GM04503 (cell line): ENCODE data around the gene FAM168B.
"Not testable (repeated sequence)": the region's sequence is repeated elsewhere in the genome, so short reads cannot be mapped to it uniquely, and the experiment has no call there.

ENCODE experiments used
- DNase-seq: peaks from one replicate; pipeline ENCODE4 v3.0.0-alpha.2; 2012; ENCODE audit warnings: low read depth

FAM168B gene

DNA sequence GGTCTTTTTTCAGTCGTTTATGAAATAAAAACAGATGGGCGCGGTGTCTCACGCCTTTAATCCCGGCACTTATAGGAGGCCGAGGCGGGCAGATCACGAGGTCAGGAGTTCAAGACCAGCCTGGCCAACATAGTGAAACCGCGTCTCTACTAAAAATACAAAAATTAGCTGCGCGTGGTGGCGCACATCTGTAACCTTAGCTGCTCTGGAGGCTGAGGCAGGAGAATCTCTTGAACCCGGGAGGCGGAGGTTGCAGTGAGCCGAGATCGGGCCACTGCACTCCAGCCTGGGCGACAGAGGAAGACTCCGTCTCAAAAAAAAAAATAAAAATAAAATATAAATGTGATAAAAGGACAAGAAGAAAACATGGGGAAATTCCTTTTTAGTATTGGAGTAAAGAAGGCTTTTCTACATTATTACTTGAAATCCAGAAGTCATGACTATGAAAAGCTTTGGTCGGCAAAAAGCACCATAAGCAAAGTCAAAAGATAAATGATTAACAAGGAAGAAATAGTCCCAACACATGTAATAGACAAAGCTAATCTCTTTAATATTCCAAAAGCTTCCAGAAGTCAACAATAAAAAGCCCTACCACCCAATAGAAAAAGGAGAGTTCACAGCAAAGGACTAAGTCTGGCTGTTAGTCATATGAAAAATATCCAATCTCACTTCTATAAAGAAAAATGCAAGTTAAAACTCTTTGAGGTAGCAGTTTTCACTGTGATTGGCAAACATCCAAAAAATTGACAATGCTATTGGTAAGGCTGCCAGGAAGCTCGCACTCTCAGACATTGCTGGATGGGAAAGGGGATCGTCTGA is 1.4 kb upstream of the FAM168B start:
- DNase-seq: no peak

DNA sequence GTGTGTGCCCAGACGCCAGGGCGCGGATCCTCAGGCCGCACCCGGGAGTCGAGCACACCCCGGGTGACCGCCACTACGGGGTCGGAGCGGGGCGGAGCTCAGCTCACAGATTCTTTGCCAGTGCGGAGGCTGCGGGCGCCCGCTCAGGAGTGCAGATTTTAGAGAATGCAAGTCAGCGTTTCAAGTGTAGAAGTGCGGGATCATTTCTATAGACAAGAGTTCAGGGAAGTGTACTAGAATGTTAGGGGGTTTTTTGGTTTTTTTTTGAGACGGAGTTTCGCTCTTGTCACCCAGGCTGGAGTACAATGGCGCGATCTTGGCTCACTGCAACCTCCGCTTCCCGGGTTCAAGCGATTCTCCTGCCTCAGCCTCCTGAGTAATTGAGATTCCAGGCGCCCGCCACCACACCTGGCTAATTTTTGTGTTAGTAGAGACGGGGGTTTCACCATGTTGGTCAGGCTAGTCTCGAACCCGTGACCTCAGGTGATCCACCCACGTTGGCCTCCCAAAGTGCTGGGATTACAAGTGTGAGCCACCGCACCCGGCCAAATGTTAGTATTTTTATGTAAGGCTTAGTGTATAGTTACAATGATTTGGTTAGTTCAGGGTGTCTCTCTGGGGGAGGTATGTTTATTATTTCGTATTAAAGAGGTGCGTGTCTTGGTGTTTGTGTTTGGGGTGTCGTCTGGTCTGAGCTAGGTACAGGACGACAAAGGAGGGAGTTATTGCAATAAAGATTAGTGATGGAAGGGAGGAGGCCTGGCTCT is 619 bp upstream of the FAM168B start:
- no peak for DNase-seq

DNA sequence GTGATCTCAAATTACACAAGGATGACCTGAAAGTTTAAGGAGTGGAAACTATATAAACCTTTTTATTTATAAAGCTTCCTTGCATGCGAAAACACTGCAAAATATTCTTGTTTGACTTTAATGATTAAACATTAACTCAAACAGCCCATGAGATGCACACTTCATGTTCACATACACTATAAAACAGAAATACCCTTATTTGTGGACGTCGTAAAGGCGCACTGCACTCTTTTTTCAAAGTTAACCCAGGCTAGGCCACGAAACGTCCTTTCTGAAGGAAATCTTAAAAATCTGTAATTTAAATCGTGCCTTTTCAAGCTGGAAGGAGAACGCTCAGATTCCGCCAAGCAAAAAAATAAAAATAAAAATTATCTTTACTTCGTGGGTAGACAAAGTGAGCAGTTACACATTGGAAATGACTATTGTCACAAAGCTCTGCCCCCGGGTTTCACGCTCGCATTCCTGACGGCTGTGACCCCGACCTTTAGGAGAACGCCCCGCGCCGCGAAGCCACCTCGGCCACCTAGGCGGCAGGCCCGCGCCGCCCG is 728 bp downstream of the FAM168B start:
- DNase-seq: no peak

DNA sequence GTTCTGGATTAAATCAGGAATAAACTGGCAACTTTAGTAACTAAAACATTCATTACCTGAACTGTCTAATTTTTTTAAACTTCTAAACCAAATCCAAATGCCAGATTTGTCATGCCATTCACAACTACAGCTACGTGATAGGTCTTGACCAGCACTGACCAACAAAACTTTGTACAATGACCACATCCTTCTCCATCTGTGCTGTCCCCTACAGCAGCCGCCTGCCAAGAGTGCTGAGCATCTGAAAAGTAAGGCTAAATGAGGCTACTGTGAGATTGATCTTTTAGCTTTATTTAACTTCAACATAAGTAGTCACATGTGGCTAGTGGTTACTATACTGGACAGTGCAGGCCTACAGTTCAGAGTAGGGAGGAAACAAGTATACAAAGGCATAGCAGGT is 7.6 kb downstream of the FAM168B start:
- no peak for DNase-seq

DNA sequence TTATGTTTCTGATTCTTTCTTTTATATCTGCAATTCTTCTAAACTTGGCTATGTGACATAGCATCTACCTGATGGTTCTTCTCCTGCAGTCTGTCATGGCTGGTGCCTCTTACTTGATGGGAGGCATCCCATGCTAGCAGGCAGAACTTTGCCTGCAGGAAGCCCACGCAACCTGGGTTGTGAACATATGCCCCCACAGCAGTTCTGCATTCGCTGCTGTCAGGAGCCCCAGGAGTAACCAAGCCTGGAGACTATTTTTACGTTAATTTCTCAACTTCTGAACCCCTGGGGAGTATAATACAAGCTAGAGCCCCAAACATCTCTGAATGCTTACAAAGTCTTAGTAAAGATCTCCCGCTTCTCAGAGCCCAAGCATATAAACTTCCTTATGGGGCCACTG is 12.1 kb downstream of the FAM168B start:
- no peak for DNase-seq

DNA sequence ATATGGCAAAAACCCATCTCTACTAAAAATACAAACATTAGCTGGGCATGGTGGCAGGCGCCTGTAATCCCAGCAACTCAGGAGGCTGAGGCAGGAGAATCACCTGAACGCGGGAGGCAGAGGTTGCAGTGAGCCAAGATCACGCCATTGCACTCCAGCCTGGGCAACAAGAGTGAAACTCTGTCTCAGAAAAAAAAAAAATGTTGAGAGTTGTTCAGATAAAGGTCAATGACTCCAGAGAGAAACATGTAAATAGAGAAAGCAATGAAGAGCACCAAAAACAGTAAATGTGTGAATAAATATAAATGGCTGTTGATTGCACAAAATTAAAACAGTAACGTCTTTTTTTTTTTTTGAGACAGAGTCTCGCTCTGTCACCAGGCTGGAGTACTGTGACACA is 13.3 kb downstream of the FAM168B start:
- not testable (repeated sequence) for DNase-seq

DNA sequence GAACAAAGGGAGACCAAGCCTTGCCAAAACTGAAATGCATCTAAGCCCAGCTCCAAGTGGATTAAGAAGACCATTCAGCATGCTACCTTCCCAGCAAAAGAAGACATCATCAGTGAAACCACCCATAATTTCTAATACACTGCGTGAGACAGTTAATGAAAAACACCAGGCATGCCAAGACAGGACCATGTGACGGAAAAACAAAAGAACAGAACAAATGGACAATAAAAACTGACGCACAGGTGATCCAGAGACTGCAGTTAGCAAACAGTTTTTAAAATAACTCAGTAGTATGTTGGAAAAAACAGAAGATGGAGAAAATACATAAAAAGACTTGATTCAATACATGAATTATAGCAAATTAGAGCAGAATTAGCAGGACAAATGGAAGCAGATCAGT is 15.3 kb downstream of the FAM168B start:
- no peak for DNase-seq

DNA sequence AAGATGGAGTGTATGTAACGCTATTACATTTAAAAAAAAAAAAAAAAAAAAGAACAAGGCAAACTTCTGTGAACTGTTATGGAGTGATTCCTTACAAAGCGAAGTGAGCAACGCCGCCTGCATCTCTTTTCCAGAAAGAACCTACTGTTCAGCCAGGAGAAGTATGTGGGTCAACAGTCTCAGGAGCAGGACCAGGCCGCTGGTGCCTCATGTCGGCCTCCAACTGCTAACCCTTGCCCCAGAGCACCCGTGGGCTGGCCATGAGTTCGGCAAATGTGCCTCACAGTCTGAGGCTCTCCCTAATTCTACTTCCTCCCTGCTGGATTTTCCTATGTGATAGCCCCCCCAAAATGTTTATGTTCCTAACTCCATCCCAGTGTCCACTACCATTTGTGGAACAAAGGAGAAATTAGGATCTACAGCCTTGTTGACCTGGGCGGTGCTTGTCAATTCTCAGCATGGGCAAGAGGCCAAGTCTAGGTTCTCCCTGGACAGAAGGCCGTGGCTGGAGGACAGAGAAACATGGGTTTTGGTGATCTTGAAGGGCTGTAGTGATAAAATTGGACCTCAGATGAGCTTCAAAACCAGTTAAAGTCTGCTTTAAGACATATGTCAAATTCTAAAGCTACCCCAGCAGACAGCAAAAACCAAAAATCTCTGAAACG is 15.9 kb downstream of the FAM168B start:
- no peak for DNase-seq

DNA sequence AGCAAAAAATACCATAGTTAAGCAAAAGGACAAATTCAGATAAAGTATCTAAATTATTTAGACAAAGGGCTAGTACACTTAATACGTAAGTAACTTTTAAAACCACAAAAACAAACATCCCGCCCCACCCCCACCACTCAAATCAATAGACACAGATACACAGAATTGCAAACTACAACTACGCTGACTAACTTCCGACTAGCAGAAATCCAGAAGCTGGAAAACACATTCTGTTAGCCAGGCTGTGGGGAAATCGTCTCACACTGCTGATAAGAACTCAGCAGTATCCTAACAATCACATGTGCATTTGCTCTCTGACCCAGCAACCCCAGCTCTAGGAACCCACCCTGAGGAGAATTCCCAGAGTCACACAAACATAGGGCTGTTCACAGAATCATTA is 16.6 kb downstream of the FAM168B start:
- DNase-seq: no peak

DNA sequence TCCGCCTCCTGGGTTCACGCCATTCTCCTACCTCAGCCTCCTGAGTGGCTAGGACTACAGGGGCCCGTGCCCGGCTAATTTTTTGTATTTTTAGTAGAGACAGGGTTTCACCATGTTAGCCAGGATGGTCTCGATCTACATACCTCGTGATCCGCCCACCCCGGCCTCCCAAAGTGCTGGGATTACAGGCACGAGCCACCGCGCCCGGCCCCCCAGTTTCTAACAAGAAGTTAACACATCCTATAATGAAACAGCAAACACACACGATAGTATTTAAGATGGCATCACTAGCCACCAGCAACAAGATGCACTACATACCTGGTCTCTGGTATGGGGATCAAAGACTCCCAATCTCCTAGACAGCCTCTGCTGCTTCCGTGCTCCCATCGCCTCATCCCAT is 17.7 kb downstream of the FAM168B start:
- not testable (repeated sequence) for DNase-seq

DNA sequence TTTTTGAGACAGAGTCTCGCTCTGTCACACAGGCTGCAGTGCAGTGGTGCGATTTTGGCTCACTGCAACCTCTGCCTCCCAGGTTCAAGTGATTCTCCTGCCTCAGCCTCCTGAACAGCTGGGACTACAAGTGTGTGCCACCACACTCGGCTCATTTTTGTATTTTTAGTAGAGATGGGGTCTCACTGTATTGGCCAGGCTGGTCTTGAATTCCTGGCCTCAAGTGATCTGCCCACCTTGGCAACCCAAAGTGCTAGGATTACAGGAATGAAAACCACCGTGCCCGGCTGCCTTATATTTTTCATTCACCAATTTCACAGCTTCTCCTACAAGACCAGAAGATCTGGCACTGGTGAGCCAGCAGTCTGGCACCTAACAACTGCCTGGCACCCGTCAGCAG is 25.1 kb downstream of the FAM168B start:
- not testable (repeated sequence) for DNase-seq

DNA sequence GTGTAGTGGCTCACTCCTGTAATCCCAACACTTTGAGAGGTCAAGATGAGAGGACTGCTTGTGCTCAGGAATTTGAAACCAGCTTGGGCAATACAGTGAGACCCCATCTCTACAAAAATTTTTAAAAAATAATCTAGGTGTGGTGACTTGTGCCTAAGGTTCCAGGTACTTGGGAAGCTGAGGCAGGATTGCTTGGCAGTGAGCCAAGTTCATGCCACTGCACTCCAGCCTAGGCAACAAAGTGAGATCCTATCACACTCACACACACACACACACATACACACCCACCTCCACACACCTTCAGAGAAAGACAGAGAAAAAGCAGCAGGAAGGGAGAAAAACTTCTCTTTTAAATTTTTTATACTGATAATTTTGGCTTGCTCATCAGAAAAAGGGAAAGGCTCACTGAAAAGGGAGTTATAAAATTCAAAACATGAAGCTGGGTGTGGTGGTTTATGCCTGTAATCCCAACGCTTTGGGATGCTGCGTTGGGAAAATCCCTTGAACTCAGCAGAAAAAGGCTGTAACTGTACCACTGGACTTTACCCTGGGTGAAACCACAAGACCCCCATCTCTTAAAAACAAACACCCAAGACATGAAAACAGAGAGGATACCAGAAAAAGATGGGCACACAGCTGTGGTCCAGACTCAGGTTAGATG is 25.7 kb downstream of the FAM168B start:
- no peak for DNase-seq

DNA sequence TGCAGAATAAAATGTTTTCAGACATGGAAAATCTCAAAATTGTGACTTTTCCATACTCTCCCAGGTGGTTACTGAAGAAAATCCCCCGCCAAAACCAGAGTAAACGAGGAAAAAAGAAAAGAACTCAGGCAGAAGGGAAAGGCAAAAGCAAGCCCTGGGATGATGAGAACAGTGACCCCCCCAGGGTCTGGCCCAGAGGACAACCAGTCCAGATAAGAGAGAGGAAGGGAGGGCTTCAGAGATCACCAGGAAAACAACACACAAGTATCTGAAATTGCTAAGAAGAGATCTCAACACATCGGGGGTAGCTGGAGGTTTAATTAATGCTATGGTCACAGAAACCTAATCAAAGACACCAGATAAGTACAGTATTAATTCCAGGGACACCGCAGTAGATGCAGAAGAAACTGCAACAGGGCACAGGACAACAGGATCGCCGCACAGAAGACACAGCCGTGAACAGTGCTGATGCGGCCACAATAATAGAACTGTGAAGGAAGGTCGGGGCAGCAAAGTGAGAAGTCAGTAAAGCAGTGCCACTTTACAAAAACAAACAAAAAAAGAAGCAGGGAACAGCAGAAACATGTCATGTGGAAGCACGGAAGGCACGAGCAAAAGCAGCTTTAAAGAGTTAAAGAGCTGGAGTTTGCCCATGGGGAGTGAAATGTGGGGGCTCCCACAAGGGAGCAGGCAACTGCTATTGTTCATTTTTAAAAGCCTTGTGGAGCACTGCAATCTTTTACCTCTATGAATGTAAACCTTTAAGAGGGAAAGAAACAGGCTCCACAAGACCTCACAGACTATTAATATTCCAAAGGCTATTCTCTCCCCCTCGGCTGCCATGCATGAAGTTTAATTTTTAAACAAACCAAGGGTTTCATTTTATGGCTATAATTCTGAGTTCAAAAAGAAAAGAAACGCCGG is 28.4 kb downstream of the FAM168B start:
- no peak for DNase-seq

DNA sequence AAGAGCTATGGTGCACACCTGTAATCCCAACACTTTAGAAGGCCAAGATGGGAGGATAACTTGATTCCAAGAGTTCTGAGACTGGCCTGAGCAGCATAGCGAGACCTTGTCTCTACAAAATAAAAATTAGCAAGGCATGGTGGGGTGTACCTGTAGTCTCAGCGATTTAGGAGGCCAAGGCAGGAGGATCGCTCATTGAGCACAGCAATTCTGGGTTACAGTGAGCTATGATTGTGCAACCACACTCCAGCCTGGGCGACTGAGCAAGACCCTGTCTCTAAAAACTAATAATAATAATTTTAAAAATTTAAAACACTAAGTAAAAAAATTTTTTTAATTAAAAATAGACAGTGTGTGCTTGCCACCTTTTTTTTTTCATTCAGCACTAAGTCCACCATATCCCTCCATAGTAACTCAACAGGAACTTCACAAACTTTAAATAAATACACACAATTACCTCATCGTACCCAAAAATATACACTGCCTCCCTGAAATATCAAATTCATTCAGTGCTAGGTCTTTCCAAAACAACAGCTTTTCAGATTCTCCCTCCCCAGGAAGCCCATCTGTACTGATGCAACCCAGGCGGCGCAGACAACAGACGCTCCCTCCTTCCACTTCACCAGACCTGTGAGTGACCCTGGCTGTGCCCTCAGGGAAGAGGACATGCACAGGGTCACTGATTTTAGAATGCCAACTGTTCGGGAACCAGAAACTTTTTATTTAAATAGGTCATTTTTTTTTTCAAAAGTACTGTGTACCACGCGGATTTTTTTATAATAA is 29.6 kb downstream of the FAM168B start:
- DNase-seq: no peak

DNA sequence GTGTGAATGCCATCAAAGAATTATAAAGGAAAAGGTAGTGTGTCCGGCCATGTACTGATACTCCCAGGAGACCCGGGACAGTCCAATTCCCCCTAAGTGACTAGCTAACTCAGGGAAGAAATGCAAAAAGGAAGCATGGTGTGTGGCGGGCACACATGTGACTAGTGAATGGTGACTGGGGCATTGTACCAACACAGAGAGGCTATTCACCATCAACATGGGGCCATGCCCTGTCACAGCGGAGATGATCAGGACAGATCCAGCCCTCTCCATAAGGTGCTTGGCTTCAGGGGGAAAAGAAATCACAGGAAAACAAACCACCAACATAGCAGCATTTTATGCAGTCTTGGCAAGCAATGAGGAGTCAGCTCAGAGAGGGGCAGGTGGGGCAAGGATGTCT is 34.3 kb downstream of the FAM168B start:
- DNase-seq: no peak

DNA sequence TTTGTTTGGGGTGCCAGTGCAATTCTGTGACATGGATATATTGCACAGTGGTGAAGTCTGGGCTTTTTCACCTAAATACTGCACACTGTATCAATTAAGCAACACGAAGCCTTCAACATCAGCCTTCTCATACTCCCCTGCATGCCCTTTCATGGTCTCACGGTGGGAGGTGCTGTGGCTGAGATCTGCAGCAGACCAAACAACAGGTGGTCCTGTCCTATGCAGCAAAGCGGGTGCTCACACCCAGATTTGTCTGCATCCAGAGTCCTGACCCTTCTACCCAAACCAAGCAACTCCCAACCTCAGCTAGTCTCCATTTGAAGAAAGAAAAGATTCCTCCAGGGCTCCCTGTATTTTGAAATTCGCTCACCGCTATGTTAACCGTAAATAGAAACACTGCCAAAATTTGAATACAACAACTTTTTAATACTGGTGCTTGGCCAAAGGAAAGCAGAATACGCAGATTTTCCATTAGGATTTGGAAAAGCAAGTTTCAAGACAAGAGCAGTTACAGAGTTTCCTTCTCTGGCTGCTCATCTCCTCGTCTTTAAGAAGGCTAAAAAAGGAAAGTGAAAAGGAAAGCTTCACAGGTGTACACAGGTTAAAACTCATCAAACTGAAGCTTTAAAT is 34.9 kb downstream of the FAM168B start:
- DNase-seq: no peak

DNA sequence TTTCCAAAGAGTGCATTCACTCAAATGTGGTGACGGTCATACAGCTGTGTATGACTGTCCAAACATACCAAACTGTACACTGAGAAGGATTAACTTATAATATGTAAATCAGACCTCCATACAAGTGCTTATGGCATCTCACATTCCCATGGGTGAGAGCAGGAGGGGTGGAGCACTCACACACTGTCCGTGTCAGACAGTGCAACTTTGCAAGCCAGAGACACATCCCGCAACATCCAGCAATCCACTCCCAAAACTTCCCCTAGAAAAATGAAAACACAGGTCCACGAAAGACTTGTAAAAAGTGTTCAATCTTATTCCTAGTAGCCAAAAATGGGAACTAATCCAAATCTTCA is 36.4 kb downstream of the FAM168B start:
- DNase-seq: no peak

DNA sequence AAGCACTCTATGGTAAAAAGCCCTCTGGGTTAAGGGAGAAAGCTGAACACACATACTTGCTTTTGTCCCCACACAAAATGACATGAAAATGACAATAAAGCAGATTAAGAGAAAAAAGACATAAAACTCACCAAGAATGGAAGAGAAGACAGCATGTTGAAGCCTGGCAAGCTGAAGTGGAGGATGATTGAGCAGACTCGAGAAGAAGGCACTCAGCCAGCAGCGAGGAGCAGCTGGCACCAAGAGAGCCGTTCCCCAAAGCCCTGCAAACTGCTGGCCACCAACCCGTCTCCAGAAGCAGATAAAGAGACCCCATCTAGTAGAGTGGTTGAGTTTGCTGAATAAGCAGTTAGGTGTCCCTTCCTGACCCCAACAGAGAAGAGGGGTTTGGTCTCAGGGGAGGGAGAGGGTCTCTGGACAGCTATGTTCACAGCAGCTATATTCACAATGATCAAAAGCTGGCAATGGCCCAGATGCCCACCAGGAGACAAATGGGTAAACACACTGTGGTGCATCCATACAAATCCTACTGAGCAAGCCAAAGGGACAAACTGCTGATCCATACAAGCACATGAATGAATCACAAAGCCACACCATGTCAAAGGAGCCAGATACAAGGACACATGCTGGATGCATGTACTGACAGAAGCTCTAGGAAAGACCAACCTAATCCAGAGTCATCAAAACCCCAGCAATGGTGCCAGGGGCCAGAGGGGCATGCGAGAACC is 36.9 kb downstream of the FAM168B start:
- DNase-seq: no peak
